ENCODE measurements around the gene SIDT1.

DNA sequence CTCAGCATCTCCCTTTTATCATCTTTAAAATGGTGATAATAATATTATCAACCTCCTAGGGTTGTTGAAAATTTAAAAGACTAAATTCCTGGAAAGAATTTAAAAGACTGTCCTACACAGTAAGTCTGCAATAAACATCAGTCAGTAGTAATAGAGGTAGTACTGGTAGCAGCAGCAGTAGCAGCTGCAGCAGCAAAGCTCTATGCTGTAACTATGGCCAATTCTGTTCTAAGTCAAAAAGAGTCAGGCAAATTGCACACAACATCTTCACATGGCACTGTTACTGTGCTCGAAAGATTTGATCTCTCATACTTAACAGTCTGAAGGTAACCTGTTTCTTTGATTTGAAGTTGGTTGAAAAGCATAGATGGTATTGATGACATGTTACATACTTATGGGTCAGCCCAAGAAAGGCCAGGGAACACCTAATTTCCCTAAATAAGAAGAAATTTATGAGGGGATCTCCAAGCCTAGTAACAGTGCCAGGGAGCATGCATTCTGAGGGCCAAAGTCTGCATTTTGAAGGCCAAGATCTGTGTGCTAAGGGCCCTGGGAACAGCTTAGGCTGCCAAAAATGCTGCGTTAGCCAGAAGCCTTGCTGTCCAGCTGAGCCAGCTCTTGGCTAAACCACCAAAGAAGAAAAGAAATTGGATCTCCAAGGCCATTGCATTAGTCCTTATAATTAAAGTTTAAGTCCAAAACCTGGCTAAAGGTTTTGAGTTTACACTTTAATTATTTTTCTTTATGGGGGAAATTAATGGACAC, 68.2 kb downstream of the SIDT1 start:
- TF ChIP-seq, protein P1, sequence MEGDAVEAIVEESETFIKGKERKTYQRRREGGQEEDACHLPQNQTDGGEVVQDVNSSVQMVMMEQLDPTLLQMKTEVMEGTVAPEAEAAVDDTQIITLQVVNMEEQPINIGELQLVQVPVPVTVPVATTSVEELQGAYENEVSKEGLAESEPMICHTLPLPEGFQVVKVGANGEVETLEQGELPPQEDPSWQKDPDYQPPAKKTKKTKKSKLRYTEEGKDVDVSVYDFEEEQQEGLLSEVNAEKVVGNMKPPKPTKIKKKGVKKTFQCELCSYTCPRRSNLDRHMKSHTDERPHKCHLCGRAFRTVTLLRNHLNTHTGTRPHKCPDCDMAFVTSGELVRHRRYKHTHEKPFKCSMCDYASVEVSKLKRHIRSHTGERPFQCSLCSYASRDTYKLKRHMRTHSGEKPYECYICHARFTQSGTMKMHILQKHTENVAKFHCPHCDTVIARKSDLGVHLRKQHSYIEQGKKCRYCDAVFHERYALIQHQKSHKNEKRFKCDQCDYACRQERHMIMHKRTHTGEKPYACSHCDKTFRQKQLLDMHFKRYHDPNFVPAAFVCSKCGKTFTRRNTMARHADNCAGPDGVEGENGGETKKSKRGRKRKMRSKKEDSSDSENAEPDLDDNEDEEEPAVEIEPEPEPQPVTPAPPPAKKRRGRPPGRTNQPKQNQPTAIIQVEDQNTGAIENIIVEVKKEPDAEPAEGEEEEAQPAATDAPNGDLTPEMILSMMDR (IDR thresholded peaks at IDR 0.05): no peak
- TF ChIP-seq POLR2A (IDR thresholded peaks at IDR 0.05): no peak

All from heart left ventricle (tissue), 13 donors.